HG03103 (cell line): ENCODE data around the gene C16orf92.
A peak's percentile ranks its signal among the peaks of the same experiment; 100 is the strongest.

Experiments used
- ATAC-seq: cut with Tn5 transposase; IDR thresholded peaks from one replicate; pipeline ENCODE4 v1.9.1; 2021; ENCODE audit warnings: low read depth; ENCODE audit not compliant: unreplicated experiment

C16orf92 gene

GRCh38 chr16:30053376-30054015, 30.5 kb downstream of the C16orf92 start:
- ATAC-seq, result no peak

GRCh38 chr16:30054451-30054850, 31.5 kb downstream of the C16orf92 start:
- ATAC-seq, result no peak

- no peak for ATAC-seq
These were observed 32.1 kb downstream of the C16orf92 start for GRCh38 chr16:30054959-30055553.

GRCh38 chr16:30060346-30060745, 37.3 kb downstream of the C16orf92 start:
- no peak for ATAC-seq

- no peak for ATAC-seq
These were observed 38.0 kb downstream of the C16orf92 start for GRCh38 chr16:30060836-30061554.

GRCh38 chr16:30063278-30063892, 40.4 kb downstream of the C16orf92 start:
- ATAC-seq, result no peak

GRCh38 chr16:30063893-30064728, 41.1 kb downstream of the C16orf92 start:
- ATAC-seq, result no peak

GRCh38 chr16:30064729-30065101, 41.7 kb downstream of the C16orf92 start:
- no peak for ATAC-seq

- ATAC-seq, result peak; percentile 62
These were observed 42.3 kb downstream of the C16orf92 start, which contains the start of gene ALDOA for GRCh38 chr16:30065102-30065942. TSS of gene ALDOA (plus strand) at chr16:30065760. CDS start at chr16:30066898, 1,138 bp downstream.

- no peak for ATAC-seq
These were observed 43.2 kb downstream of the C16orf92 start for GRCh38 chr16:30065943-30066760.

GRCh38 chr16:30066761-30067583, 44.0 kb downstream of the C16orf92 start:
- ATAC-seq, result no peak

GRCh38 chr16:30067584-30067916, 44.6 kb downstream of the C16orf92 start:
- no peak for ATAC-seq

- no peak for ATAC-seq
These were observed 45.3 kb downstream of the C16orf92 start for GRCh38 chr16:30068333-30068732.

GRCh38 chr16:30068750-30069610, 46.0 kb downstream of the C16orf92 start:
- no peak for ATAC-seq

GRCh38 chr16:30069611-30070462, 46.8 kb downstream of the C16orf92 start:
- no peak for ATAC-seq

- ATAC-seq, result no peak
These were observed 47.5 kb downstream of the C16orf92 start for GRCh38 chr16:30070490-30070889.
